GM12892 (cell line): ENCODE results near the gene SLC2A5.

Experiments
- POLR2A ChIP-seq: IDR thresholded peaks from 2 replicates; pipeline ENCODE4 v1.6.1; 2011; ENCODE audit warnings: low read depth, low read length, control low read depth
- POLR2AphosphoS5 ChIP-seq: IDR thresholded peaks from 2 replicates; pipeline ENCODE4 v1.6.1; 2011; ENCODE audit warnings: low read depth, low read length, control low read depth

DNA sequence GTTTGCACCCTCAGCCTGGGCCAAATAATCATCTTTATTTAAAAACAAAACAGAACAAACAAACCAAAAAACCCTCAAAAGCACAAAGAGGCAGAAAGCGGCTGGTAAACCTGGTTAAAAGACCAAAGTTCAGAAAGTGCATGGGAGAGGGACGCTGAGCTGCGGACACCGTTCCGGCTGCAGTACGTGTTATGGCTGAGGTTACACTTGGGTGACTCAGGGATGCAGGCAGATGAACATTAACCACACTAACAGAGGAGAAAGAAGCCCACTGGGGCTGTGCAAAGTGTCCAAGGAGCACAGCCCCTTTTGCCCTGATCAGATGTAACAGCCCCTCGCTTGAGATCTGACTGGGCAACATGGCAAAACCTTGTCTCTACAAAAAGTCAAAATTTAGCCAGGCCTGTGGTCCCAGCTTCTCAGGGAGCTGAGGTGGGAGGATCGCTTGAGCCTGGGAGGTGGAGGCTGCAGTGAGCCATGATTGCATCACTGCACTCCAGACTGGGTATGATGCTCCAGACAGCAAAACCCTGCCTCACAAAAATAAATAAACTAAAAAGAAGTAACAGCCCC lies 31.1 kb upstream of the SLC2A5 start:
- TF ChIP-seq POLR2AphosphoS5 (no peak), POLR2A (no peak)
